Spleen (tissue), 11 donors: Measurements from ENCODE around the gene BEX1. TPM values are rescaled to one million over a fixed set of nuclear protein-coding genes. Genes with fewer than 3 reads are reported as not detected.

Experiments
- DNase-seq: peaks from one replicate; pipeline ENCODE4 v3.0.0-alpha.2; 2020
- H3K27ac ChIP-seq, 8 donors: fragments of 200-600 bp; sonication (generic) in 7 of 8; 1 replicate in 4 of 8; 2 replicates in 4 of 8; pipeline versions ENCODE4 v1.5.0 to v1.8.0; 2016 to 2021; ENCODE audit warnings: inconsistent platforms in 4 of 8, mild to moderate bottlenecking in 4 of 8, moderate library complexity in 1 of 8
- H3K27me3 ChIP-seq, 7 donors: fragments of 200-600 bp; sonication (generic) in 6 of 7; replicated peaks in 1 of 7; 1 replicate in 4 of 7; 2 replicates in 3 of 7; pipeline versions ENCODE4 v1.5.0 to v1.8.0; 2016 to 2021; ENCODE audit warnings: inconsistent platforms in 3 of 7, mild to moderate bottlenecking in 1 of 7
- H3K36me3 ChIP-seq, 6 donors: fragments of 200-600 bp; sonication (generic) in 5 of 6; 1 replicate in 4 of 6; 2 replicates in 2 of 6; pipeline versions ENCODE4 v1.5.0 to v1.8.0; 2016 to 2021; ENCODE audit warnings: inconsistent platforms in 2 of 6
- H3K4me1 ChIP-seq, 6 donors: fragments of 200-600 bp; sonication (generic) in 5 of 6; 1 replicate in 3 of 6; 2 replicates in 3 of 6; pipeline versions ENCODE4 v1.5.0 to v1.8.0; 2016 to 2021; ENCODE audit warnings: inconsistent platforms in 3 of 6
- H3K4me3 ChIP-seq, 8 donors: fragments of 200-600 bp; sonication (generic) in 7 of 8; 1 replicate in 4 of 8; 2 replicates in 4 of 8; pipeline versions ENCODE4 v1.5.0 to v1.8.0; 2016 to 2021; ENCODE audit warnings: inconsistent platforms in 4 of 8, mild to moderate bottlenecking in 4 of 8, moderate library complexity in 2 of 8
- H3K9me3 ChIP-seq, 8 donors: fragments of 200-600 bp; sonication (generic) in 7 of 8; 1 replicate in 4 of 8; 2 replicates in 4 of 8; pipeline versions ENCODE4 v1.5.0 to v1.8.0; 2016 to 2021; ENCODE audit warnings: inconsistent platforms in 4 of 8
- CTCF ChIP-seq, 11 experiments: fragments of 200-600 bp in 7 of 11; fragments of 450-650 bp in 4 of 11; sonication (generic) in 4 of 11; IDR thresholded peaks in 8 of 11; conservative IDR thresholded peaks in 3 of 11; 1 replicate in 7 of 11; 2 replicates in 4 of 11; pipeline versions ENCODE4 v1.4.0 to v1.8.0; 2016 to 2021; ENCODE audit warnings: antibody characterized with exemption in 11 of 11, inconsistent platforms in 4 of 11, mild to moderate bottlenecking in 1 of 11
- POLR2A ChIP-seq, 3 donors: fragments of 450-650 bp; IDR thresholded peaks; one replicate each; pipeline ENCODE4 v1.5.1; 2017; ENCODE audit warnings: antibody characterized with exemption in 3 of 3, mild to moderate bottlenecking in 1 of 3
- POLR2AphosphoS5 ChIP-seq, 3 donors: sonication (generic); formaldehyde crosslinking; IDR thresholded peaks; one replicate each; pipeline ENCODE4 v1.5.1; 2017; ENCODE audit warnings: antibody characterized with exemption in 3 of 3
- WGBS, 5 donors: extraction: QIAGEN DNeasy Blood & Tissue Kit in 3 of 5; methylation state at CpG; one replicate each; pipeline versions ENCODE4 v1.1.5 to v1.1.7; 2013 to 2018; 5-methylcytosine and 5-hydroxymethylcytosine counted together
- intact Hi-C: fragments of 100-400 bp; cut with DNase I; formaldehyde crosslinking; loops from one replicate; pipeline ENCODE4 v1.15.0; 2023; ENCODE audit warnings: low total_unique reads
- polyA plus RNA-seq, 3 donors: library from polyadenylated mRNA; stranded (reverse); fragments of 200-250 nt; gene quantifications; one replicate each; pipeline ENCODE4 v1.2.1, GENCODE V29; 2013
- total RNA-seq, 7 donors: library from RNA; depleted of rRNA in 3 of 7; stranded (reverse); fragments of >200 nt in 3 of 7; fragmentation: NEBNext Ultra II Directional in 4 of 7; extraction: Animal tissue kit (Norgen Biotek cat#: 25700) in 4 of 7; gene quantifications; one replicate each; pipeline versions ENCODE4 v1.1.0 to v1.2.1, GENCODE V29; 2016 to 2021
- donor health status: healthy with polysubstance abuse.
- donor health status: DM: no; HTN: no; CAD: no; lungs with moderate emphysema.
- donor health status: DM: no; HTN: no; CAD: no.
- donor health status: Bipolar disorder and iron deficiency.
- donor health status: healthy.
- donor health status: DM: no; HTN: no; CAD: no.
- donor health status: DM: yes; HTN: yes; CAD: no.

The BEX1 gene
- total and polyA plus RNA-seq, 10 donors: 0.85 to 5.9 (median 1.6) TPM

GRCh38 chrX:103063191-103063845 lies 653 bp downstream of the BEX1 start:
- Histone ChIP-seq H3K4me3 (peak overlapping the region in 7 of 8 donors; percentile 15 to 59 (median 29)), H3K9me3 (no peaks in the 10 kb centered on the region), H3K4me1 (no peaks in the 10 kb centered on the region), H3K36me3 (no peaks in the 10 kb centered on the region), H3K27me3 (peaks cover 0 to 20% (median 10%) of the 10 kb centered on the region in 7 donors), H3K27ac (no peak overlapping the region)
- 2 to 28% (median 9%) methylated on average over 20 to 34 of the region's 34 CpGs for WGBS, 5 donors
- TF ChIP-seq CTCF (IDR thresholded peaks at IDR 0.05 in 8 of 11, conservative IDR thresholded peaks at IDR 0.05 in 3 of 11) (no peak), POLR2AphosphoS5 (IDR thresholded peaks at IDR 0.05) (no peak), POLR2A (IDR thresholded peaks at IDR 0.05) (no peak)
- no peak for DNase-seq
- intact Hi-C loops: no loop called here

GRCh38 chrX:103061486-103061885 lies 2.5 kb downstream of the BEX1 start:
- no peaks in the 10 kb centered on the region for H3K4me1 ChIP-seq
- H3K36me3 ChIP-seq: no peaks in the 10 kb centered on the region
- 64 to 91% (median 72%) methylated on average over 3 of the region's 3 CpGs for WGBS, 5 donors
- peaks cover 0 to 18% (median 10%) of the 10 kb centered on the region in 7 donors for H3K27me3 ChIP-seq
- no peak for DNase-seq
- TF ChIP-seq POLR2AphosphoS5 (IDR thresholded peaks at IDR 0.05): no peak
- no peak for TF ChIP-seq CTCF (IDR thresholded peaks at IDR 0.05 in 8 of 11, conservative IDR thresholded peaks at IDR 0.05 in 3 of 11)
- TF ChIP-seq POLR2A (IDR thresholded peaks at IDR 0.05): no peak
- H3K9me3 ChIP-seq: no peaks in the 10 kb centered on the region
- H3K27ac ChIP-seq: no peak overlapping the region
- intact Hi-C loops: no loop called here
- H3K4me3 ChIP-seq: no peak overlapping the region

- intact Hi-C loops: no loop called here
- no peak for DNase-seq
- TF ChIP-seq POLR2AphosphoS5 (IDR thresholded peaks at IDR 0.05) (no peak), POLR2A (IDR thresholded peaks at IDR 0.05) (no peak), CTCF (IDR thresholded peaks at IDR 0.05 in 8 of 11, conservative IDR thresholded peaks at IDR 0.05 in 3 of 11) (no peak)
- Histone ChIP-seq H3K4me3 (no peak overlapping the region), H3K36me3 (no peaks in the 10 kb centered on the region), H3K4me1 (no peaks in the 10 kb centered on the region), H3K27me3 (no peaks in the 10 kb centered on the region), H3K27ac (no peak overlapping the region), H3K9me3 (no peaks in the 10 kb centered on the region)
- 71 to 94% (median 87%) methylated on average over 2 of the region's 2 CpGs for WGBS, 5 donors
Observed at GRCh38 chrX:103056902-103057301, 7.1 kb downstream of the BEX1 start.

- intact Hi-C loops: no loop called here
- H3K4me1 ChIP-seq: no peaks in the 10 kb centered on the region
Observed at GRCh38 chrX:103052625-103053024, 11.3 kb downstream of the BEX1 start.

More at GRCh38 chrX:103052625-103053024, 11.3 kb downstream of the BEX1 start:
- no peaks in the 10 kb centered on the region for H3K36me3 ChIP-seq
- H3K4me3 ChIP-seq: no peak overlapping the region
- H3K9me3 ChIP-seq: no peaks in the 10 kb centered on the region
- no peak overlapping the region for H3K27ac ChIP-seq
- DNase-seq: no peak
- peaks cover 0 to 10% (median 0%) of the 10 kb centered on the region in 7 donors for H3K27me3 ChIP-seq
- TF ChIP-seq POLR2AphosphoS5 (IDR thresholded peaks at IDR 0.05) (no peak), POLR2A (IDR thresholded peaks at IDR 0.05) (no peak), CTCF (IDR thresholded peaks at IDR 0.05 in 8 of 11, conservative IDR thresholded peaks at IDR 0.05 in 3 of 11) (no peak)
